ENCODE results near the gene PXN. TPM values are rescaled to one million over a fixed set of nuclear protein-coding genes. Genes with fewer than 3 reads are reported as not detected.

Gene PXN
- polyA plus RNA-seq, 4 donors = 79.3 to 132 (median 115) TPM

DNA sequence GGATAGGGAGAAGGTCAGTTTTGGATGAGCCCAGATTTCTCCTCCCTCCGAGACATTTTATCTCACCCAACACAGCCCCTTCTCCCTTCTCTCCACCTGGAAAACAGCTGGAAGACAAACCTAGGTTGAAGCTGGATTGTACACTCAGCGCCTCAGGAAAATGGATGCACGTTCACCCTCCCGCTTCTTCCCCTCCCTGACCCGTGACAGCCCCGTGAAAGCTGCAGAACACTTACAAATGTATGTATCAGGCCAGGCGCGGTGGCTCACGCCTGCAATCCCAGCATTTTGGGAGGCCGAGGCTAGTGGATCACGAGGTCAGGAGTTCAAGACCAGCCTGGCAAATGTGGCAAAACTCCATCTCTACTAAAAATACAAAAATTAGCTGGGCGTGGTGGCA lies 22.0 kb upstream of the PXN start:
- DNase-seq (no peak), FAIRE-seq (no peak)
- no peaks in the 10 kb centered on the region for H3K27me3 ChIP-seq (ENCODE audit: control insufficient read depth in 3 of 3, insufficient read depth in 3 of 3, low read length in 3 of 3)
- WGBS, 3 donors = 73 to 82% (median 78%) methylated on average over 12 of the region's 12 CpGs
- peaks cover 0 to 11% (median 0%) of the 10 kb centered on the region in 3 donors for H3K4me1 ChIP-seq (ENCODE audit: control insufficient read depth in 3 of 3, insufficient read depth in 2 of 3, low read depth in 1 of 3, low read length in 2 of 3)
- no peak overlapping the region for H3K27ac ChIP-seq (ENCODE audit: low read depth in 1 of 3, low read length in 2 of 3)
- no peaks in the 10 kb centered on the region for H3K9me3 ChIP-seq (ENCODE audit: control insufficient read depth in 2 of 2, insufficient read depth in 1 of 2, low read depth in 1 of 2, low read length in 1 of 2)
- H3K36me3 ChIP-seq (ENCODE audit: control insufficient read depth in 3 of 3, insufficient read depth in 2 of 3, low read depth in 1 of 3, low read length in 3 of 3) = no peaks in the 10 kb centered on the region
- H3K4me3 ChIP-seq (ENCODE audit: low read depth in 1 of 3, low read length in 3 of 3) = no peak overlapping the region

DNA sequence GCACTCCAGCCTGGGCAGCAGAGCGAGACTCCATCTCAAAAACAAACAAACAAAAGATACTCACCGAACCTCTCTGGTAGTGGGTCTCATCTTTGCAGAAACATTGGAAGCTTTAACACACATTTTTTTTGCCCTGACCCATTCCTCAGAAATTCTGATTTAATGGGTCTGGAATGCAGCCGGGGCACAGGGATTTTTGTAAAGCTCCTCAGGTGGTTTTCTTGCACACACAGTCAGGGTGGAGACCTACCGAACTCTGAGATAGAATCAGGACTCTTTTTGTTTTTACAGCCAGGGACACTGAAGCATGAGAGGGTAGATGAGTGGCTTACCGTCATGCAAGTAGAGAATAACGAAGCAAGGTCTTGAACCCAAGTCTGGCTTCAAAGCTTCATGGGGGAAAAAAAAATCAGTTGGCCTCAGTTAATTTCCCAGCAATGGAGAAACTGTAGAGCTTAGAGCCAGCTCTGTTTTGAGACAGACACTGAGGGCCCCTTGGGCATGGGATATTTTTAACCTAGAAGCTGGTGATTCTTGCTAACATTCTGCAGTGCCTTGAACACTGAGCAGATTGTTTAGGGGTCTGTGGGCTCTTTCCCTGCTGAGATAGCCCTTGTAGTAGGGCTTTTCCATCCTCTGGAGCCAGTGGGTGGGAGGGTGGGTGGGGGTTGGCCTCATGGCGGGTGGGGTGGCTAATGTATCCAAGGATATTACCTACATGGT lies 21.4 kb upstream of the PXN start:
- H3K4me1 ChIP-seq (ENCODE audit: control insufficient read depth in 3 of 3, insufficient read depth in 2 of 3, low read depth in 1 of 3, low read length in 2 of 3) = peaks cover 0 to 11% (median 0%) of the 10 kb centered on the region in 3 donors
- no peaks in the 10 kb centered on the region for H3K36me3 ChIP-seq (ENCODE audit: control insufficient read depth in 3 of 3, insufficient read depth in 2 of 3, low read depth in 1 of 3, low read length in 3 of 3)
- H3K9me3 ChIP-seq (ENCODE audit: control insufficient read depth in 2 of 2, insufficient read depth in 1 of 2, low read depth in 1 of 2, low read length in 1 of 2) = no peaks in the 10 kb centered on the region
- 59 to 73% (median 70%) methylated on average over 6 to 7 of the region's 7 CpGs for WGBS, 3 donors
- H3K4me3 ChIP-seq (ENCODE audit: low read depth in 1 of 3, low read length in 3 of 3) = no peak overlapping the region
- no peak for FAIRE-seq
- DNase-seq = no peak
- H3K27ac ChIP-seq (ENCODE audit: low read depth in 1 of 3, low read length in 2 of 3) = no peak overlapping the region
- H3K27me3 ChIP-seq (ENCODE audit: control insufficient read depth in 3 of 3, insufficient read depth in 3 of 3, low read length in 3 of 3) = no peaks in the 10 kb centered on the region

DNA sequence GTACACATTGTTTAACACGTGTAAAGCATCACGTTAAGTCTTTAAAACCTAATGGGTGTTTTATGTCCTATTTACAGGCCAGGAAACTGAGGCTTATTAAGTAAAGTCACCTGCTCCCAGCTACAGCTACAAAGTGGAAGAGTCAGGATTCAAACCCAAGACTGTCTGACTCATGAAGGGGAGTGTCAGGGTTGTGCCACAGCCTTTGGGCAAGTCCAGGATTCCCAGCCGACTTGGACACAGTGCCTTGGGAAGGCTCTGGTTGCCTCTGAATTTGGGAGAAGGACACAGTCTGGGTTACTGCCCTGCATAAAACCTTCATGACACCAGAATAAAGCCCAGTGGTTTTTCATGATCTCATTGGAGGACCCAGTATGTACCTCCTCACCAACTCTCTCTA lies 18.9 kb upstream of the PXN start:
- FAIRE-seq (no peak), DNase-seq (no peak)
- WGBS, 3 donors = 69 to 76% (median 75%) methylated on average over 3 of the region's 3 CpGs

DNA sequence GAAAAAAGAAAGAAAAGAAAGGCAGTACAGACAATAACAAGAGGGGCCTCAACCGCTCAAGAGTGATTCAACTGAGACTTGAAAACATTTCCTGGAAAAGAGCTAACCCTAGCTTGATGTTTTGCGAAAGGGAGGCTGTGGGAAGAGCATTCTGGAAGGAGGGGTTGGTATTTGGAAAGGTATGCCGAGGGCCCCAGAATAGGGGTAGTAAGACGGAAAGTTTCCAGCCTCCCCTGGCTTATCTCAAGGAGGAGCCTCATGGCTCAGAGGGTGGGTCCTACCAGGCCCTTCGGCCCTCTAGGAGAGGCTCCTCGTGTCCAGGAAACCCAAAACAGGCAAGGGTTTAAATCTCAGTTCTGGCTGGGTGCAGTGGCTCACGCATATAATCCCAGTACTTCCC lies 17.8 kb upstream of the PXN start:
- no peak for FAIRE-seq

More for the DNA sequence above, 18.9 kb upstream of the PXN start:
- no peaks in the 10 kb centered on the region for H3K27me3 ChIP-seq (ENCODE audit: control insufficient read depth in 3 of 3, insufficient read depth in 3 of 3, low read length in 3 of 3)
- no peaks in the 10 kb centered on the region for H3K36me3 ChIP-seq (ENCODE audit: control insufficient read depth in 3 of 3, insufficient read depth in 2 of 3, low read depth in 1 of 3, low read length in 3 of 3)
- H3K4me1 ChIP-seq (ENCODE audit: control insufficient read depth in 3 of 3, insufficient read depth in 2 of 3, low read depth in 1 of 3, low read length in 2 of 3) = peaks cover 0 to 3% (median 0%) of the 10 kb centered on the region in 3 donors
- H3K27ac ChIP-seq (ENCODE audit: low read depth in 1 of 3, low read length in 2 of 3) = no peak overlapping the region
- H3K4me3 ChIP-seq (ENCODE audit: low read depth in 1 of 3, low read length in 3 of 3) = no peak overlapping the region
- peaks cover 0 to under 1% of the 10 kb centered on the region in 2 donors for H3K9me3 ChIP-seq (ENCODE audit: control insufficient read depth in 2 of 2, insufficient read depth in 1 of 2, low read depth in 1 of 2, low read length in 1 of 2)

DNA sequence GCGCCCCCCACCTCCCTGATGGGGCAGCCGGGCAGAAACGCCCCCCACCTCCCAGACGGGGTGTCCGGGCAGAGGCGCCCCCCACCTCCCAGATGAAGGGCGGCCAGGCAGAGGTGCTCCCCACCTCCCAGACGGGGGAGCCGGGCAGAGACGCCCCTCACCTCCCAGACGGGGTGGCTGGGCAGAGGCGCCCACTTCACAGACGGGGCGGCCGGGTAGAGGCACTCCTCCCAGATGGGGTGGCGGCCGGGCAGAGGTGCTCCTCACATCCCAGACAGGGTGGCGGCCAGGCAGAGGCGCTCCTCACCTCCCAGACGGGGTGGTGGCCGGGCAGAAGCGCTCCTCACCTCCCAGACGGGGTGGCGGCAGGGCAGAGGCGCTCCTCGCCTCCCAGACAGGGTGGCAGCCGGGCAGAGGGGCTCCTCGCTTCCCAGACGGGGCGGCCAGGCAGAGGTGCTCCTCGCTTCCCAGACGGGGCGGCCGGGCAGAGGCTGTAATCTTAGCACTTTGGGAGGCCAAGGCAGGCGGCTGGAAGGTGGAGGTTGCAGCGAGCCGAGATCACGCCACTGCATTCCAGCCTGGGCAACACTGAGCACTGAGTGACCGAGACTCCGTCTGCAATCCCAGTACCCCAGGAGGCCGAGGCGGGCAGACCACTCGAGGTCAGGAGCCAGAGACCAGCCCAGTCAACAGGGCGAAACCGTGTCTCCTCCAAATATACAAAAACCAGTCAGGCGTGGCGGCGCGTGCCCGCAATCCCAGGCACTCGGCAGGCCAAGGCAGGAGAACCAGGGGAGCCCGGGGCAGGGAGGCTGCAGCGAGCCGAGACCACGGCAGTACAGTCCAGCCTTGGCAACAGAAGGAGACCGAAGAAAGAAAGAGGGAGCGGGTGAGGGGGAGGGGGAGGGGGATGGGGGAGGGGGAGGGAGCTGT lies 12.9 kb upstream of the PXN start:
- no peak overlapping the region for H3K4me3 ChIP-seq (ENCODE audit: low read depth in 1 of 3, low read length in 3 of 3)
- 93 to 96% (median 95%) methylated on average over 45 to 56 of the region's 57 CpGs for WGBS, 3 donors
- H3K4me1 ChIP-seq (ENCODE audit: control insufficient read depth in 3 of 3, insufficient read depth in 2 of 3, low read depth in 1 of 3, low read length in 2 of 3) = peaks cover 0 to 2% (median 0%) of the 10 kb centered on the region in 3 donors
- H3K27ac ChIP-seq (ENCODE audit: low read depth in 1 of 3, low read length in 2 of 3) = no peak overlapping the region
- peaks cover 0 to 16% of the 10 kb centered on the region in 2 donors for H3K9me3 ChIP-seq (ENCODE audit: control insufficient read depth in 2 of 2, insufficient read depth in 1 of 2, low read depth in 1 of 2, low read length in 1 of 2)
- DNase-seq = no peak
- no peaks in the 10 kb centered on the region for H3K36me3 ChIP-seq (ENCODE audit: control insufficient read depth in 3 of 3, insufficient read depth in 2 of 3, low read depth in 1 of 3, low read length in 3 of 3)
- FAIRE-seq = no peak
- H3K27me3 ChIP-seq (ENCODE audit: control insufficient read depth in 3 of 3, insufficient read depth in 3 of 3, low read length in 3 of 3) = no peaks in the 10 kb centered on the region

More for the DNA sequence above, 17.8 kb upstream of the PXN start:
- no peak for DNase-seq
- Histone ChIP-seq H3K36me3 (ENCODE audit: control insufficient read depth in 3 of 3, insufficient read depth in 2 of 3, low read depth in 1 of 3, low read length in 3 of 3) (no peaks in the 10 kb centered on the region), H3K4me1 (ENCODE audit: control insufficient read depth in 3 of 3, insufficient read depth in 2 of 3, low read depth in 1 of 3, low read length in 2 of 3) (peaks cover 0 to 3% (median 0%) of the 10 kb centered on the region in 3 donors), H3K27ac (ENCODE audit: low read depth in 1 of 3, low read length in 2 of 3) (no peak overlapping the region), H3K27me3 (ENCODE audit: control insufficient read depth in 3 of 3, insufficient read depth in 3 of 3, low read length in 3 of 3) (no peaks in the 10 kb centered on the region), H3K4me3 (ENCODE audit: low read depth in 1 of 3, low read length in 3 of 3) (no peak overlapping the region), H3K9me3 (ENCODE audit: control insufficient read depth in 2 of 2, insufficient read depth in 1 of 2, low read depth in 1 of 2, low read length in 1 of 2) (peaks cover 0 to 11% of the 10 kb centered on the region in 2 donors)
- 59 to 73% (median 68%) methylated on average over 7 of the region's 7 CpGs for WGBS, 3 donors

DNA sequence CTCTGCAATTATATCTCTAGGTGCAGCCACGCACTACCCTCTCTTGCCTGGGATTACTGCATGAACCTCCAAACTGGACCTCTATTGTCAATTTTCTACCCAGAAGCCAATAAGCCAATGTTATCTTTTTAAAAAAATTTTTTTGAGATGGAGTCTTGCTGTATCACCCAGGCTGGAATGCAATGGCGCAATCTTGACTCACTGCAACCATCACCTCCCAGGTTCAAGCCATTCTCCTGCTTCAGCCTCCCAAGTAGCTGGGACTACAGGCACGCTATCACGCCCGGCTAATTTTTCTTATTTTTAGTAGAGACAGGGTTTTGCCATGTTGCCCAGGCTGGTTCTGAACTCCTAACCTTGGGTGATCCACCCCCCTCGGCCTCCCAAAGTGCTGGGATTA lies 11.2 kb upstream of the PXN start:
- H3K27ac ChIP-seq (ENCODE audit: low read depth in 1 of 3, low read length in 2 of 3) = peak overlapping the region in 1 of 3 donors; percentile 38
- 92 to 95% (median 95%) methylated on average over 6 of the region's 6 CpGs for WGBS, 3 donors
- H3K4me1 ChIP-seq (ENCODE audit: control insufficient read depth in 3 of 3, insufficient read depth in 2 of 3, low read depth in 1 of 3, low read length in 2 of 3) = no peaks in the 10 kb centered on the region
- no peak for FAIRE-seq
- no peaks in the 10 kb centered on the region for H3K36me3 ChIP-seq (ENCODE audit: control insufficient read depth in 3 of 3, insufficient read depth in 2 of 3, low read depth in 1 of 3, low read length in 3 of 3)
- no peak overlapping the region for H3K4me3 ChIP-seq (ENCODE audit: low read depth in 1 of 3, low read length in 3 of 3)
- H3K27me3 ChIP-seq (ENCODE audit: control insufficient read depth in 3 of 3, insufficient read depth in 3 of 3, low read length in 3 of 3) = no peaks in the 10 kb centered on the region
- no peak for DNase-seq
- H3K9me3 ChIP-seq (ENCODE audit: control insufficient read depth in 2 of 2, insufficient read depth in 1 of 2, low read depth in 1 of 2, low read length in 1 of 2) = peaks cover 0 to 16% of the 10 kb centered on the region in 2 donors

DNA sequence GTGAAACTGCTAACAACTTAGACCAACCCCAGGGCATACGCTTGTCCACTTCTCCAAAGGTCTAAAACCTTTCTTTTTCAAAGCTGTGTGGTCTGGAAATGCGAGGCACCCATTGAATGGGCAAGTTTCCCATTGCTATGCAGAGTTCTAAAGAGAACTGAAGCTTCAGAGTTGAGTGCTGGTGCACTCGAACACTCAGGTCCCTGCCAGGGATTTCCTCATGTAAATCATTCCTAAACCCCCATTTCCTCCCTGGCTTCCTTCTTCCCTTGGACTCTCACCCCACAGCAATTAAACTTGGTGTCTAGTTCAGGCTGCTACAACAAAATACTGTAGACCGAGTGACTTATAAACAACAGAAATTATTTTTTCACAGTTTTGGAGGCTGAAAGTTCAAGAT lies 2.2 kb upstream of the PXN start:
- H3K9me3 ChIP-seq (ENCODE audit: control insufficient read depth in 2 of 2, insufficient read depth in 1 of 2, low read depth in 1 of 2, low read length in 1 of 2) = no peaks in the 10 kb centered on the region
- DNase-seq (peak; percentile 81 to 93), FAIRE-seq (no peak)
- no peak overlapping the region for H3K4me3 ChIP-seq (ENCODE audit: low read depth in 1 of 3, low read length in 3 of 3)
- H3K36me3 ChIP-seq (ENCODE audit: control insufficient read depth in 3 of 3, insufficient read depth in 2 of 3, low read depth in 1 of 3, low read length in 3 of 3) = peaks cover 0 to 12% (median 0%) of the 10 kb centered on the region in 3 donors
- 9 to 30% (median 26%) methylated on average over 4 of the region's 4 CpGs for WGBS, 3 donors
- peaks cover 3 to 31% (median 7%) of the 10 kb centered on the region in 3 donors for H3K4me1 ChIP-seq (ENCODE audit: control insufficient read depth in 3 of 3, insufficient read depth in 2 of 3, low read depth in 1 of 3, low read length in 2 of 3)
- no peaks in the 10 kb centered on the region for H3K27me3 ChIP-seq (ENCODE audit: control insufficient read depth in 3 of 3, insufficient read depth in 3 of 3, low read length in 3 of 3)
- H3K27ac ChIP-seq (ENCODE audit: low read depth in 1 of 3, low read length in 2 of 3) = peak overlapping the region; percentile 60 to 75 (median 73)

DNA sequence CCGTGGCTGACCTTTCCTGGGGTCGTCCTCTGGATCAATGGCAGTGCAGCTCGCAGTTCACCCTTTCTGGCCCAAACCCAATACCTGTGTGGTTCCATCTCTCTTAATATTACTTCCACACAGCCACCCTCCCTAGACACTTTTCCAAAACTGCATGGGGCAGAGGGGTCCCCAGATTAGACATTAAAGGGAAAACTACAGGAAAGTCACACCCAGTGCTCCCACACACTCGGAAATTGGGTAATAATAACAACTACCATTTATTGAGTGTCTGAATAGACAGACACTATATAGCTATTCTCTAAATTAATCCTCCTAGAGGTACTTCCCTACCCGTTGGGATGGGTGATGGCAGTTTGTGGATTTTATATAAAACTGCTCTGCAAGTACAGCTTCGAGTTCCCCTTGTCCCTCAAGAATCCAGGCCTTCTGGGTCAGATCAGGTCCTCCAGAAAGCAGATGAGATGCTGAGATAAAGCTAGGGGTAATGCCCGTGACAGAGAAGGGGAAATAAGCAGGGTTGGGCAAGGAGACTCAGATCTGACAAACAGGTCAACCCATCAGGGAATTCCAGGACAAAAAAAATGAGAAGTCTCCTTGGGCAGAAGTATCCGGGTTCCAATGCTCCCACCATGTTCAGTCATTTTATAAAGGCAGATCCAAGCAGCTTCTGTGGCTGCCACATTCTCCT lies 795 bp upstream of the PXN start:
- H3K9me3 ChIP-seq (ENCODE audit: control insufficient read depth in 2 of 2, insufficient read depth in 1 of 2, low read depth in 1 of 2, low read length in 1 of 2) = no peaks in the 10 kb centered on the region
- peak overlapping the region; percentile 17 to 45 (median 33) for H3K27ac ChIP-seq (ENCODE audit: low read depth in 1 of 3, low read length in 2 of 3)
- FAIRE-seq = no peak
- peaks cover 0 to 19% (median 0%) of the 10 kb centered on the region in 3 donors for H3K36me3 ChIP-seq (ENCODE audit: control insufficient read depth in 3 of 3, insufficient read depth in 2 of 3, low read depth in 1 of 3, low read length in 3 of 3)
- H3K4me3 ChIP-seq (ENCODE audit: low read depth in 1 of 3, low read length in 3 of 3) = no peak overlapping the region
- H3K4me1 ChIP-seq (ENCODE audit: control insufficient read depth in 3 of 3, insufficient read depth in 2 of 3, low read depth in 1 of 3, low read length in 2 of 3) = peaks cover 9 to 45% (median 12%) of the 10 kb centered on the region in 3 donors
- H3K27me3 ChIP-seq (ENCODE audit: control insufficient read depth in 3 of 3, insufficient read depth in 3 of 3, low read length in 3 of 3) = no peaks in the 10 kb centered on the region
- DNase-seq = no peak
- 33 to 39% (median 37%) methylated on average over 8 of the region's 8 CpGs for WGBS, 3 donors

All from small intestine (tissue), 7 donors.